ENCODE measurements around the gene SNX3. TPM values are rescaled to one million over a fixed set of nuclear protein-coding genes. Genes with fewer than 3 reads are reported as not detected.

The SNX3 gene
- total RNA-seq, 1 experiment from 2014 or later = 102 TPM

- H3K9me2 ChIP-seq (ENCODE audit: insufficient read depth) = no peaks in the 10 kb centered on the region
Measured at GRCh38 chr6:108187519-108187918, 73.3 kb downstream of the SNX3 start.

DNA sequence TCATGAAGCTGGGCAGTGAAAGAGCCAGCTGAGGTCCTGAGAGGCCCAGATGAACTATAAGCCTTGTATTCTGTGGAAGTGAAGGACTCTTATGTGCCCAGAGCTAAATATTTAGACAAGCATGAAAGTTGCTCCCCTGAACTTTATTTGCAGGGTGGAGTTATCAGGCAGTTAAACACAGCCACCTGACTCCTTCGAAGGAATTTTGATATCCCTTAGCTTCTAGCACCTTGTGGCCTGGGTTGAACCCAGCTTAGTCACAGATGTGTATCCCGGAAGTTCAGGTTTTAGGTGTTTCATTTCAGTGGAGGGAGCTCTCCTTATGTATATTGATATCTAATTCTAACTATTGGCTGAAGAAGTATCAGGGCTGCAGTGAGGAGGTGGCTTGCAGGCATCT lies 74.6 kb downstream of the SNX3 start:
- no peaks in the 10 kb centered on the region for H3K36me3 ChIP-seq (ENCODE audit: low read depth)
- ChIA-PET CTCF (interaction anchor here (0.8 kb wide), 1 partner anchor 11 kb away, joined by 3 read pairs; no protein-coding TSS in a partner anchor), POLR2A (ENCODE audit: unreplicated experiment) (interaction anchor here (0.7 kb wide), 1 partner anchor 9 kb away, joined by 9 read pairs; no protein-coding TSS in a partner anchor)
- peak in 1 of 2 experiments; percentile 72 for DNase-seq
- TF ChIP-seq EZH2 (IDR thresholded peaks at IDR 0.05; ENCODE audit: low read depth) (no peak), CTCF (conservative IDR thresholded peaks at IDR 0.05) (no peak)
- no peaks in the 10 kb centered on the region for H3K27me3 ChIP-seq (ENCODE audit: insufficient read depth, low read depth)
- H3K27ac ChIP-seq = no peak overlapping the region
- H2AFZ ChIP-seq = no peak overlapping the region
- no peaks in the 10 kb centered on the region for H3K9me3 ChIP-seq (ENCODE audit: insufficient read depth, low read depth)
- intact Hi-C loops (cut with micrococcal nuclease; ENCODE audit: unreplicated experiment) = no loop called here
- H3K4me3 ChIP-seq = no peak overlapping the region
- no peak overlapping the region for H3K4me2 ChIP-seq
- no peaks in the 10 kb centered on the region for H3F3A ChIP-seq (ENCODE audit: insufficient read depth, low read depth)
- no peaks in the 10 kb centered on the region for H4K20me1 ChIP-seq (ENCODE audit: insufficient read depth)
- H3K79me2 ChIP-seq (ENCODE audit: low read depth) = no peaks in the 10 kb centered on the region
- no TSS peak for BruUV-seq (replicated peaks)
- no peaks in the 10 kb centered on the region for H3K9me2 ChIP-seq (ENCODE audit: insufficient read depth)
- peaks cover 9% of the 10 kb centered on the region; the same call in 1 of the 2 replicates for H3K4me1 ChIP-seq (replicated peaks; ENCODE audit: insufficient read depth)

More at GRCh38 chr6:108187519-108187918, 73.3 kb downstream of the SNX3 start:
- no TSS peak for BruUV-seq (replicated peaks)
- CTCF ChIA-PET = no interaction called here
- Histone ChIP-seq H3K4me3 (no peak overlapping the region), H3F3A (ENCODE audit: insufficient read depth, low read depth) (no peaks in the 10 kb centered on the region), H3K27me3 (ENCODE audit: insufficient read depth, low read depth) (no peaks in the 10 kb centered on the region), H3K9me3 (ENCODE audit: insufficient read depth, low read depth) (no peaks in the 10 kb centered on the region), H4K20me1 (ENCODE audit: insufficient read depth) (no peaks in the 10 kb centered on the region), H2AFZ (no peak overlapping the region), H3K4me2 (no peak overlapping the region), H3K4me1 (replicated peaks; ENCODE audit: insufficient read depth) (peaks cover 9% of the 10 kb centered on the region; the same call in 1 of the 2 replicates), H3K27ac (no peak overlapping the region), H3K79me2 (ENCODE audit: low read depth) (no peaks in the 10 kb centered on the region), H3K36me3 (ENCODE audit: low read depth) (no peaks in the 10 kb centered on the region)
- intact Hi-C loops (cut with micrococcal nuclease; ENCODE audit: unreplicated experiment) = no loop called here
- TF ChIP-seq EZH2 (IDR thresholded peaks at IDR 0.05; ENCODE audit: low read depth) = no peak
- TF ChIP-seq CTCF (conservative IDR thresholded peaks at IDR 0.05) = no peak
- DNase-seq = no peak
- POLR2A ChIA-PET (ENCODE audit: unreplicated experiment) = no interaction called here

DNA sequence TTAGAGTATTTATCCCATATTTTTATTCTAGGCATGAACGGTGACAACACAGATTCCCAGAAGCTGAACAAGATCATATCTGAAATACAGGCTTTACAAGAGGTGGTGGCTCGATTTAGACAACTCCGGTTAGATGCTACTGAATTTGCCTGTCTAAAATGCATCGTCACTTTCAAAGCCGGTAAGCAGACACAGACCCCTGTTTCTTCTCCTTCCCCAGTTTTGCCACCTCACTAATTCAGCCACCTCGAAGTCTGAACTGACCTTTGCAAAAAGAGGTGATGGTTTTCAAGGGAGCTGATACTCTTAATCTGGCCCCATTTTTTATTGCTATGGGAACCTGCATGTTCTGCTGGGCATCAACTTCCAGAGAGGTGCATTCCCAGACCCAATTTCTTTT lies 80.1 kb downstream of the SNX3 start:
- Histone ChIP-seq H3K36me3 (ENCODE audit: low read depth) (no peaks in the 10 kb centered on the region), H3K4me1 (replicated peaks; ENCODE audit: insufficient read depth) (no peaks in the 10 kb centered on the region), H3K9me3 (ENCODE audit: insufficient read depth, low read depth) (no peaks in the 10 kb centered on the region), H3K4me2 (no peak overlapping the region), H3K79me2 (ENCODE audit: low read depth) (no peaks in the 10 kb centered on the region), H3K27ac (no peak overlapping the region), H3K9me2 (ENCODE audit: insufficient read depth) (no peaks in the 10 kb centered on the region), H2AFZ (no peak overlapping the region), H3K27me3 (ENCODE audit: insufficient read depth, low read depth) (no peaks in the 10 kb centered on the region), H4K20me1 (ENCODE audit: insufficient read depth) (no peaks in the 10 kb centered on the region), H3F3A (ENCODE audit: insufficient read depth, low read depth) (no peaks in the 10 kb centered on the region), H3K4me3 (no peak overlapping the region)
- CTCF ChIA-PET = no interaction called here
- POLR2A ChIA-PET (ENCODE audit: unreplicated experiment) = no interaction called here
- TF ChIP-seq CTCF (conservative IDR thresholded peaks at IDR 0.05) = no peak
- no peak for TF ChIP-seq EZH2 (IDR thresholded peaks at IDR 0.05; ENCODE audit: low read depth)
- BruUV-seq (replicated peaks) = no TSS peak
- intact Hi-C loops (cut with micrococcal nuclease; ENCODE audit: unreplicated experiment) = no loop called here
- DNase-seq = no peak
